ENCODE measurements around the gene CHST11.

Gene CHST11

DNA sequence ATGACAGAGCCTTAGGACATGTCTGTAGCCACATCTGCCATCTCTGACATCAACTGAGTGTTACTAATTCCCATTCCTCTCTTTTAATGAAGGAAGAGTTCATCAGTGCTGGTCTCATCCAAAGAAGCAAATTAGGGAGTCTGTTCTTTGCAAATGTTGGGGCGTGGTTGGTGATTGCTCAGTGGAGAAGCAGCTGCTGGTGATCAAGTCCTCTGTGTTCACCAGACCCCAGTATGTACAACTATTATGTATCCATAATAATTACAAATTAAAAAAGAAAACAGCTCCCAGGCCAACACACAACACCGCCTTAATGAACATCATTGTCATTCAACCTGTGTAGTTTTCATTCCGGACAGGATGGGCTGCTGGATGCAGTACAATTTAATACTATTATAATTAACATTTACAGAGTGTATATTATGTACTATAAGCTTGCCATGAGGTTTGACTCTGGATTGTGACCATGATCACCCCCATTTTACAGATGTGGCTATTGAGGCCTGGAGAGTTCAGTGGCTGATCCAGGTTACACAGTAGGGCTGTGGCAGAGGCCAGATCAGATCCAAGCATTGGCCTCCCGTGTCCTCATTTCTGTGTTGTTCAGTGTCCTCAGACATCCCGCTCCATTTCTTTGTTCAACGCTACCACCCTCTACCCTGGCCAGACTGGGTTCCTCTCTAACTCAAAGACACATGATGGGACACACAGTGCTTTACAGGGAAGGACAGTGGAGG lies 179.0 kb downstream of the CHST11 start:
- Mint-ChIP-seq H3K9me3 (no peaks in the 10 kb centered on the region), H3K4me3 (no peak overlapping the region), H3K36me3 (peaks cover 24% of the 10 kb centered on the region), H3K4me1 (peaks cover 85% of the 10 kb centered on the region), H3K27ac (peak overlapping the region; percentile 36)
- ATAC-seq (no peak), DNase-seq (ENCODE audit: low spot score in 2 of 2) (no peak)

DNA sequence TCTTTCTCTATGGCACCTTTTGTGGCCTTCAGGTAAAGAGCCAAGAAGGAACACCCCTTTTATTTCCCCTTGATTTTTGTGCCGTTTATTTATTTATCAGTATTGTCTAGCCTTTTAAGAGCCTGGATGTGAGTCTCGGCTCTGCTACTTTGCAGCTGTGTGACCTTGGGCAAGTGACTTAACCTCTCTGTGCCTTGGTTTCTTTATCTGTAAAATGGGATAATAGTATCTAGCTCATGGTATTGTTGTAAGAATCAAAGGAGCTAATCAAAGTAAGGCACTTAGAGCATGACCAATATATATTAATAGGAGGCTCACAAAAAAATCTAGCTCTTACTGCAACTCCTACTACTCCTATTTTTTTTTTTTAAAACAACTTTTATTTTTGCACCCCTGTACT lies 179.7 kb downstream of the CHST11 start:
- Mint-ChIP-seq H3K36me3 (peaks cover 21% of the 10 kb centered on the region), H3K4me1 (peaks cover 83% of the 10 kb centered on the region), H3K27ac (peak overlapping the region; percentile 36), H3K4me3 (no peak overlapping the region), H3K9me3 (no peaks in the 10 kb centered on the region)
- DNase-seq (ENCODE audit: low spot score in 2 of 2) (no peak), ATAC-seq (no peak)

DNA sequence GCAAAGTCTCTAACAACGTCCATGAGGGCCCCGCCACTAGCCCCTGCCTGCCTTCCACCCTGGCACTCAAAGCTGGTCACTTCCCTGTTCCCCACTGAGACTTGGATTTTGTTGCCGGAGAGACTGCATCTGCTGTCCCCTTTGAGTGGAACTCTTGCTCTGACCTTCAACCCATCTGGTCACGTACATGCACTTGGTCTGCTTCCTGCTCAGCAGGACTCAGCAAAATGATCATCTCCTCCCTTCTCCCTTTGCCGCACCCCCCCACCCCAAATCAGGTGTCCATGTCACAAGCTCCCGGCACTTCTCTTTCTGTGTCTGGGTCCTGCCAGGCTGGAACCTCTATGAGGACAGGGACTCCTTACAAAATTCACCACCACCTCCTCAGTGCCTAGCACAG lies 180.9 kb downstream of the CHST11 start:
- Mint-ChIP-seq H3K4me3 (peak overlapping the region; percentile 26), H3K4me1 (peaks cover 72% of the 10 kb centered on the region), H3K36me3 (peaks cover 20% of the 10 kb centered on the region), H3K27ac (peak overlapping the region; percentile 14), H3K9me3 (no peaks in the 10 kb centered on the region)
- DNase-seq (ENCODE audit: low spot score in 2 of 2) (no peak), ATAC-seq (no peak)

DNA sequence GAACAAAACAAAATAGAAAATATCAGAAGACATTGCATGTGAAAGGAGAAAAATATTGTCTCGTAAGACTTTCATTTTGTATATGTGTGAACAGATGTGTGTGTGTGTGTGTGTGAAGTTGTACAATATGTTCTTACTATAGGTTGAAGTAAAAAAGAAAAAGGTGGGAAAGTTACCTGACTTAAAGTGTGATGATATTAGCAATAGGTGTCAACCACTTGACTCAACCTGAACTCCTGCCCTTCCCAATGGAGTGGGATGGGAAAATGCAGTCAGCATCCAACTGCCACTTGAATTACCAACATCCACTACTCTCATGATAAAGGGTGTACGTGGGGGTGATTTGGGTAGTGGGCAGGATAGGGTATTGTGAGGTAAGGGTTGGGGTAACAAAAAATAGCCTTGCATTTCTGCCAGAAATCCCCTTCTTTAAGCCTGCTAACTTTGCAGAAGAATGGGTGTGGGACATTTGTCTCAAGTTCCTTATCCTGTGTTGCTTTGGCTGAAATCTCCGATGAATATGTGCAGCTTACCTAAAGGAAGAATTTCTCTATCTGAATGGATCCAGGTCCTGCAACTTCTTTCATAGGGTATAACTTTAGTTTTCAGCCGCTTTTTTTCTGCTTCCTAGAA lies 181.6 kb downstream of the CHST11 start:
- DNase-seq (ENCODE audit: low spot score in 2 of 2) (no peak), ATAC-seq (no peak)
- peak overlapping the region; percentile 26 for H3K4me3 Mint-ChIP-seq
- H3K4me1 Mint-ChIP-seq, result peaks cover 72% of the 10 kb centered on the region
- peak overlapping the region; percentile 14 for H3K27ac Mint-ChIP-seq
- H3K36me3 Mint-ChIP-seq, result peaks cover 16% of the 10 kb centered on the region
- no peaks in the 10 kb centered on the region for H3K9me3 Mint-ChIP-seq

DNA sequence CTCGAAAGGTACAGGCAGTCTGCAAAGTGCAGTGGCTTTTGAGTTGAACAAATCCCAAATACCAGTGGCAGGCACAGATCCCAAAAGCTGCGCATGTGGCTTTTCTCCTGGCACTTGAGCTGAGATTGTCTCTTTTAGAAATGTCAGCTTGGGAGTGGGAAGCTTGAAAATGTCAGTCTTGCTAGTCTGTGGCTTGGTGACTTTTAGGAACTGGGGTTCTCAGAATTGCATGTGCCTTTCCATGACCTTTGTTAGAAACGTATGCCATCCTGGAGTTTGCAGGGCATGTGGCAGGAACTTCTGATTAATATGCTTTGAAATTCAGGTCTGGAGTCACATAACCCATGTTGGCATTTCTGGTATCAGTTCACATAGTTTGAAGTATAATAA lies 182.1 kb downstream of the CHST11 start:
- Mint-ChIP-seq H3K4me3 (no peak overlapping the region), H3K27ac (peak overlapping the region; percentile 7), H3K9me3 (no peaks in the 10 kb centered on the region), H3K4me1 (peaks cover 71% of the 10 kb centered on the region), H3K36me3 (peaks cover 16% of the 10 kb centered on the region)
- DNase-seq (ENCODE audit: low spot score in 2 of 2) (no peak), ATAC-seq (no peak)

DNA sequence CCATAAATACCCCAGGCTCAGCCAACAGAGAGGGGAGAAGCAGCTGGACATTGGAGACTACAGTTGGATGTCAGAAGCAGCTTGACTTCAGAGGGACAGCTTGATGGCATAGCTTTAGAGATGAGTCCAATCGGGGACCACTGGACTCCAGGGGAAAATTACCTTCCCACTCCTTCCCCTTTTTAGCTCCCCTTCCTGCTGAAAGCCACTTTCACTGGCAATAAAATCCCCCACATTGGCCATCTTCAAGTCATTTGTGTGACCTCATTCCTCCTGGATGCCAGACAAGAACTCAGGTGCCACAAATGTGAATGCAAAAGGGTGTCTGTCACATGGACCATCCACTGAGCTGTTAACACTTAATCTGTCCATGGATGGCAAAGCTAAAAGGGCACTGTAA lies 184.2 kb downstream of the CHST11 start:
- Mint-ChIP-seq H3K36me3 (peaks cover 14% of the 10 kb centered on the region), H3K27ac (no peak overlapping the region), H3K4me3 (no peak overlapping the region), H3K9me3 (no peaks in the 10 kb centered on the region), H3K4me1 (peaks cover 68% of the 10 kb centered on the region)
- ATAC-seq (no peak), DNase-seq (ENCODE audit: low spot score in 2 of 2) (no peak)

DNA sequence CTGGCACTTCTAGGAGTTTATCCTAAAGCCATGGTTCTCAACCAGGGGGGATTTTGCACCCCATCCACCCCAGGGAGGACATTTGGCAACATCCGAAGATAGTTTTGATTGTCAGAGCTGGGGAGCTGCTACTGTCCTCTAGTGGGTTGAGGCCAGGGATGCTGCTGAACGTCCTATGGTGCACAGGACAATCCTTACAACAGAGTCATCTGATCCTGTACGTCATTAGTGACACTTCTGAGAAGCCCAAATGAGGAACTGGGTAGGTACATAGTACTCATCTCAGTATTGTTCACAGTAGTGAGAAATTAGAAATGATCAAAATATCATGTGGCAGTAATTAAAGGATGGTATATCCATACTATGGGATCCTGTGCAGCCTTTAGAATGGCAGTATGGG lies 185.1 kb downstream of the CHST11 start:
- peaks cover 69% of the 10 kb centered on the region for H3K4me1 Mint-ChIP-seq
- no peak overlapping the region for H3K27ac Mint-ChIP-seq
- H3K4me3 Mint-ChIP-seq, result no peak overlapping the region
- ATAC-seq, result peak; percentile 82
- H3K9me3 Mint-ChIP-seq, result no peaks in the 10 kb centered on the region
- no peak for DNase-seq (ENCODE audit: low spot score in 2 of 2)
- peaks cover 6% of the 10 kb centered on the region for H3K36me3 Mint-ChIP-seq

DNA sequence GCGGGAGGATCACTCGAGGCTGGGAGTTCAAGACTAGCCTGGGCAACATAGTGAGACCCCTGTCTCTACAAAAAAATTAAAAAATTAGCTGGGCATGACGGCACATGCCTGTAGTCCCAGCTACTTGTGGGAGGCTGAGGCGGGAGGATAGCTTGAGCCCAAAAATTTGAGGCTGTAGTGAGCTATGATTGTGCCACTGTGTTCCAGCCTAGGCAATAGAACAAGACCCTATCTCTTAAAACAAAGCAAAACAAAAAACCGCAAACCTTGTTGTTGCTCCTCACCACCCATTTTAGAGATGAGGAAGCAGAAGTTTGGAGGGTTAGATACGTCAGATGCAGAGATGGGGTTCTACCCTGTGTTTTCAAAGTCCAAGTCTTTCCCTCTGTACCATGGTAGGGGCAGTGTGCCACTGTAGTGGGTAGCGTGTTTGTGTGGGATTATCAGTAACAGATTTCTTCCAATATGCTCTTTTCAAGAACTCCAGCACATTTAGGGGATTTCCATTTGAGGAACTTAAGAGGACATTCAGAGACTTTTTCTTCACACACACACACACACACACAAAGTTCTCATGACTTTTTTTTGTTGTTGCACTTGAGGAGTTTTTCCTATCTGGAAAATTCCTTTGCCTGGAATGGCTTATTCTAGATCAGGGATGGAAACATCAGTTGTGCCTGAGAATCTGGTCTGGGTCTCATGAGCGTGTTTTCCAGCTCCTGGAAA lies 186.5 kb downstream of the CHST11 start:
- Mint-ChIP-seq H3K36me3 (peaks cover 3% of the 10 kb centered on the region), H3K27ac (peak overlapping the region; percentile 50), H3K4me3 (no peak overlapping the region), H3K9me3 (no peaks in the 10 kb centered on the region), H3K4me1 (peaks cover 67% of the 10 kb centered on the region)
- DNase-seq (ENCODE audit: low spot score in 2 of 2) (no peak), ATAC-seq (no peak)

DNA sequence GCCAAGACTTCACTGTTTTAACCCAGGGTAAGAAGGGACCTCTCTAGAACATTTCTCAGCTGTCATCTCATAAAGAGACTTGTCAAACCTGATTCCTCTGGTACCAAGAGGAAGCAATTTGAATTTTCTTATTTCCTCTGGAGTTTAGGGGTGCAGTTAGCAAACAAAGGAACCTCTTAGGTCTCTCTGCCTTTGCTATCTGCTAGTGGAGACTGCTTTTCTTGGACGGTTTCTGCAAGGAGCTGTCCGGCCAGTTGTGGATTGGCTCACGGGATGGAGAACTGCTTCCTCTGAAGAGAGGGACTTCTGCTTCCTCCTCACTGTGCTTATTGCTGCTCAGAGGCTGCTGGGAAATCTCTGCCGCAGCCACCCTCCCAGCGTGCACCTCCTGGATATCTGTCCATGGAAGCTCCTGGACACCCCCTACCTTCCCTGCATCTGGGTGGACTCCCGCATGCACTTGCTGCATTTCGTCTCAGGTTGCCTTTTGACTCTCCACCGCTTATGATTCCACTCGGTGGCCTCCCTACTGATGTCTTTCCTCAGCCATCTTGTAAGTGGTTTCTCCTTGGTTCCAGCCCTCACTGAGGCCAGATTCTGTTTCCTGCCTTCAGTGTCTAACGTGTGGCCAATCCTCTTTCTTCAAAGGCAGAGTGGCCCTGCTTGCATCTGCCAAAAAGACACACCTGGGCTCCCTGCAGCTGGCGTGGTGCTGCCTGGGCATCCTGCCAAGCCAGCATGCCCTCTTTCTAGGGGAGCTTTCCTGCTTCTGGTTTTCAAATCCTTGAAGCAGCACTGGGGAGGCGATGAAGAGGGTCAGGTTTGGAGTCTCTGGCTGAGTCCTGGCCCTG lies 187.3 kb downstream of the CHST11 start:
- peaks cover 9% of the 10 kb centered on the region for H3K36me3 Mint-ChIP-seq
- H3K9me3 Mint-ChIP-seq, result no peaks in the 10 kb centered on the region
- no peak overlapping the region for H3K4me3 Mint-ChIP-seq
- peaks cover 67% of the 10 kb centered on the region for H3K4me1 Mint-ChIP-seq
- no peak for ATAC-seq
- DNase-seq (ENCODE audit: low spot score in 2 of 2), result no peak
- H3K27ac Mint-ChIP-seq, result peak overlapping the region; percentile 88

DNA sequence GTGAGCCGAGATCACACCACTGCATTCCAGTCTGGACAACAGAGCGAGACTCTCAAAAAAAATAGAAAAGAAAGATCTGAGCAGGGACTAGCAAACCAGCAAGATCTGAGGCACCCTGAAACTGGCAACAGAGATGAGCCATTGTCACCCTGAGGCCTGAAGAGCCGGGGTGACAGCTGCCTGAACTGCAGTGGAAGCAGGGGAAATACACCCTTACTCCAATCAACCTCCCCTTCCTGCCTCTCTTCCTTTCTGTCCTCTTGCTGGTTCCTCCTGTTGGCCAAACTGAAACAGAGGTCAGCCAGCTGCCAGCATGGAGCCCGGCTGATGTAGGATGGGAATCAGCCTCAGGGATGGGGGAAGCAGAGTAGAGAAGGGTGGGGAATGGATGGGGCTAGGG lies 192.0 kb downstream of the CHST11 start:
- Mint-ChIP-seq H3K4me3 (no peak overlapping the region), H3K27ac (peak overlapping the region; percentile 20)
- no peak for ATAC-seq

DNA sequence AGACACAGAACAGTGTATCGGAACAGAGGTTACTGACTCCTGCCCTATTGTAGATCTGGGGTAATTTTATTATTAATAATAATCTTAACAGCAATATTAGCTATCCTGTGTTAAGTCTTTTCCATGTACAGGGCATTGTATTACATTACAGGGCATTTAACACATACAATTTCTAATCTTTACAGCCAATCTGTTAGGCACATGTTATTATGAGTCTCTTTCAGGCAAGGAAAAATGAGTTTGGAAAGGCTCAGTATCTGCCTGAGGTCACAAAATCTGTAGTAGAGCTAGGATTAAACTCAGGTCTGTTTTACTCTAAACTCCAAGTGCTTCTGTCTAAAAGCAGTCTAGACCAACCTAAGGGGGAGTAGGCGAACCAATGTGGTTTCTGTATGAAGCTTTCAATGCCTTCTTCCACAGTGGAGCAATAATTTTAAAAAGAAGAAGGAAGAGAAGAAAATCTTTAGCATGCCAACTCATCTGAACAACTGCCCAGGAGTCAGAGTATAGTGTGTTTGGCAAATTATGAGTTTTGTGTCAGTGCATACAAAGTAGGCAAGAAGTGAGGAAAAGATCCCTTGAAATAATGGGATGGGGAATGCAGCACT lies 192.6 kb downstream of the CHST11 start:
- DNase-seq (ENCODE audit: low spot score in 2 of 2), result no peak
- Mint-ChIP-seq H3K9me3 (no peaks in the 10 kb centered on the region), H3K36me3 (peaks cover 9% of the 10 kb centered on the region), H3K4me1 (peaks cover 77% of the 10 kb centered on the region), H3K4me3 (no peak overlapping the region), H3K27ac (peak overlapping the region; percentile 20)
- ATAC-seq, result no peak

More for the DNA sequence above, 192.0 kb downstream of the CHST11 start:
- DNase-seq (ENCODE audit: low spot score in 2 of 2), result no peak
- peaks cover 77% of the 10 kb centered on the region for H3K4me1 Mint-ChIP-seq
- peaks cover 9% of the 10 kb centered on the region for H3K36me3 Mint-ChIP-seq
- no peaks in the 10 kb centered on the region for H3K9me3 Mint-ChIP-seq

DNA sequence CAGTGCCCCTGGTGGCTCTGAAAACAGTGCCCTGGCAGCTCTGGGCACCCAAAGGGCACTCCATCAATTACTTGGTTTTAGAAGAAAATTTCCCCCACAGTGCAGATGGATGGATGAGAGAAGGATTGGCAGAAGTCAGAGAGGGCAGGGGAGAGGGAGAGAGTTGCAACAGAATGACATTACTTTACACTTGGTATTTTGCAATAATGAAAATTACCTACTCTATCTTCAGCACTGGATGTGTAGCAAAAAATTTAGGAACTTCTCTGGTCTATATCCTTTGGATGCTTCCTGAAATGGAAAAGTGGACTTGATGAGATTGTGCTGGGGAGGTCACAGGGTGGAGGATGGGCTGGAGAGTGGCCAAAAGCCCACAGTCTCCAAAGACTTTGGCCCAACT lies 193.2 kb downstream of the CHST11 start:
- DNase-seq (ENCODE audit: low spot score in 2 of 2), result no peak

DNA sequence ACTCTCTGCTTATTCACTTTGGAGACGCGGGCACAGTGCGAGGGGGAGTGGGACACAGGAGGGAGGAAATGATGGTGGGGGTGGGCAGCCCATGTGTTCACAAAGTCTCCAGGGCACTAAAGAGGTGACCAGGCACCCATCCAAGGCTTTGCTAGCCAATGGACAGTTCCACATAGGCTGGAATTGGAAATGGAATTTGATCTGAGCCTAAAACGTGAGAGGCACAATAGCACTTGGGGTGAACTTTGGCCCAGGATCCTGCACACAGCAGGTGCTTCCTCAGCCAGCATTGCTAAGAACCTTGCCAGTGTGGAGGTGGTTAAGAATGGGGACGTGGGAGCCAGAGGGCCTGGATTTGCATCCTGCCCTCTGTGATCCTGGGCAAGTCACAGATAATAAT lies 193.8 kb downstream of the CHST11 start:
- no peak for DNase-seq (ENCODE audit: low spot score in 2 of 2)
- H3K9me3 Mint-ChIP-seq, result no peaks in the 10 kb centered on the region
- peaks cover 86% of the 10 kb centered on the region for H3K4me1 Mint-ChIP-seq
- no peak for ATAC-seq
- H3K27ac Mint-ChIP-seq, result no peak overlapping the region
- H3K36me3 Mint-ChIP-seq, result peaks cover 9% of the 10 kb centered on the region
- no peak overlapping the region for H3K4me3 Mint-ChIP-seq

More for the DNA sequence above, 193.2 kb downstream of the CHST11 start:
- H3K4me1 Mint-ChIP-seq, result peaks cover 79% of the 10 kb centered on the region
- no peak for ATAC-seq
- no peaks in the 10 kb centered on the region for H3K9me3 Mint-ChIP-seq
- no peak overlapping the region for H3K4me3 Mint-ChIP-seq
- peaks cover 9% of the 10 kb centered on the region for H3K36me3 Mint-ChIP-seq
- peak overlapping the region; percentile 20 for H3K27ac Mint-ChIP-seq

DNA sequence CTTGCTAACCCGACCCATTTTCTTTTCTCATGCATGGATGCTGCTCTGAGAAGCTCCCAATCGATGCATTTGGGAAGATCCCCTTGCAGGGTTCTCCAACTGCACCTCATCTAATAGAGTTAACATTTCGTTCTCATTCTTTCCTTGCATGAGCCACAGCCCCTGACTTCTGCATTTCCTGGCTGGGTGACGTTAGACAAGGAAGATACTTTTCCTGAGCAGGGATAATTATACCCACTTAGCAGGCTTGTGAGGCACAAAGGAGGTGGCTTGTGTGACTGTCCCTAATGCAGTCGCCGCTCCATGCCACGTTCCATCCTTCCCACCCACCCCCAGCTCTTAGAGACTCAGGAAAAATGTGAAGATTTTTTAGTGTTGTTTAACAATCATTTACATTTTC lies 195.1 kb downstream of the CHST11 start:
- Mint-ChIP-seq H3K4me3 (no peak overlapping the region), H3K36me3 (peaks cover 9% of the 10 kb centered on the region), H3K4me1 (peaks cover 84% of the 10 kb centered on the region), H3K9me3 (no peaks in the 10 kb centered on the region), H3K27ac (peak overlapping the region; percentile 75)
- DNase-seq (ENCODE audit: low spot score in 2 of 2) (no peak), ATAC-seq (no peak)

DNA sequence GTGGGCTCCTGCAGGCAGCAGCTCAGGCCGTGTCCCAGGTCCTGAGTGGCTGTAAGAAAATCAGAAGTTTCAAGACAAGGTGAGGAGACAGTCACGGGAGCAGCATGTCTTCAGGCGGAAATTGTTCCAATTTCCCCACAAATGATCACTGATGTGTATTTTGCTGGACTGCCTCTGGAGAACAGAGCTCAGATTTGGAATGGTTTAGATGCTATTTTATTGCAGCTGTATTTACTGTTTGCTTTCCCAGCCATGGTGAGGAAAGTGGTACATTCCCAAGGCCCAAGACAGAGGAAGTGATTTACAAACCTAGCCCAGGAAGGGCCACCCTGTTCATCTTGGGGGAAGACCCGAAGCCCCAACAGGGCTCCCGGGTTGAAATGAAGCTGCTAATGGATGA lies 195.6 kb downstream of the CHST11 start:
- Mint-ChIP-seq H3K4me1 (peaks cover 83% of the 10 kb centered on the region), H3K36me3 (peaks cover 9% of the 10 kb centered on the region), H3K4me3 (no peak overlapping the region), H3K9me3 (no peaks in the 10 kb centered on the region), H3K27ac (peak overlapping the region; percentile 75)
- DNase-seq (ENCODE audit: low spot score in 2 of 2), result no peak
- no peak for ATAC-seq
